Measurements from ENCODE around the gene SCAANT1.
A peak's percentile ranks its signal among the peaks of the same experiment; 100 is the strongest.

SCAANT1 gene

DNA sequence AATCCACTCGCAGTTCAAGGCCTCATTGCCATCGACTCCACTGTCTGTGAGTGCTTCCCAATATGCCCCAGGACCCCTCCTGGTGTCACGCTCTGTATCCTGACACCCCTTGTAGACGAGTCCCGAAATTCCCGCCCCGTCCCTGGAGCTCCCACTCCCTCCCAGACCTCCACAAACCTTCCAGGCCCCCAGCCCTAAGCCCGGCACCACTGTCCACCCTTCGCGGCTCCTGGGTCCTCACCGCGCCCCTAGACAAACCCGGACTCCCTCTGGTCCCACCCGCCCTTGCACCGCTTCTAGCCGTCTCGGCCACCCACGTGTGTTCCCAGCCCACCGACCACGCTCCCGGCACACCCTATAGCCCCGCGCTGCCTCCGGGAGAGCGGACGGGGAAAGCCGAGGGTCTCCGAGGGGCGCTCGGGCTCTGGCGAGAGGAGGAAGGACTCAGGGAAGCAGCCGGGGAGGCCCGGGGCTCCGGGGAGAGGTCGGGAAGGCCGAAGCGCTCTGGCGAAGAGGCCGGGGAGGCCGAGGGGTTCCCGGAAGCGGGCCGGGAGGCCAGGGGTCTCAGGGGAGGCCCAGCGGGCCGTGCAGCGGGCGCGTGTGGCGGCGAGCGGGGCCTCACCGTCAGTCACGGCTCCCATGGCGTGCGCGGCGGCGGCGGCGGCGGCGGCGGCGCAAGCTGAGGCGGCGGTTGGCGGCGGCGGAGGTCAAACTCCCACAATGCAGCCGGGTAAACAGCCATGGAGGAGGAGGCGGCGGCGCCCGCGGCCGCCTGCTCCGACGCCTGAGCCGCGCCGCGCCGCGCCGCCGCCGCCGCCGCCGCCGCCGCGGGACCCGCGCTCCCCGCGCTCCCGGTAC is 48.8 kb downstream of the SCAANT1 start, which contains the start of the genes ATXN7 and THOC7:
ATXN7 (plus strand) TSS at position 718 of the 858 bp plus-strand sequence. CDS start 48,732 bp downstream, outside the sequence.
THOC7 (minus strand) TSS at position 656 of the 858 bp plus-strand sequence; CDS start at position 641, 15 bp downstream.
- DNase-seq (ENCODE audit: low spot score), result peak; percentile 73

DNA sequence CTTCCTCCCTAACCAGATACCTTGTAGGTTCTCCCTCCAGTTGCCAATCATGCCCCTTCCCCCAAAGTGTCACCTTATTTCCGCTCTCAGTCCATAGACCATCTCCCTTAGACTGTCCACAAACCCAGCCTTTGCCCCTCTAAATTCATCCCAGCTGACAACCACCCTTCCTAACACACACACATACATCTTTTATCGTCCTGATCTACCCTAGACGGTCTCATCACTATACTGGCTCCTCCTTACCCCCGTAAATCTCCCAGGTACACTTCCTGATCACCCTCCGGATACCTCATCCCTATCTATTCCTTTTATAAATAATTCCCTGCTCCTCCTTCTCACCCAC is 49.4 kb downstream of the SCAANT1 start:
- no peak for DNase-seq (ENCODE audit: low spot score)

All from CD4-positive, alpha-beta T cell treated with Interleukin-2 at 100 ng/mL for 4 hours (primary cell).